RWPE2 (cell line): ENCODE measurements around the gene OR6C2.

Experiments
- ATAC-seq: fragments of 200-7000 bp; cut with Tn5 transposase; 3 replicates; pipeline ENCODE4 v1.9.1; 2021; ENCODE audit warnings: low read depth
- DNase-seq: peaks from one replicate; pipeline ENCODE4 v3.0.0-alpha.2; 2020; ENCODE audit warnings: low spot score
- H3K27ac ChIP-seq: fragments of 450-650 bp; 2 replicates; pipeline ENCODE4 v1.5.1; 2017; ENCODE audit warnings: mild to moderate bottlenecking; ENCODE audit not compliant: poor library complexity, severe bottlenecking
- H3K27me3 ChIP-seq: fragments of 250-450 bp; sonication (Bioruptor Pico); 2 replicates; pipeline ENCODE4 v1.5.1; 2021; ENCODE audit warnings: mild to moderate bottlenecking, moderate library complexity; ENCODE audit not compliant: insufficient read depth, poor library complexity, severe bottlenecking
- H3K36me3 ChIP-seq: fragments of 250-450 bp; sonication (Bioruptor Pico); 2 replicates; pipeline ENCODE4 v1.5.1; 2020; ENCODE audit warnings: low read depth, mild to moderate bottlenecking, moderate library complexity
- H3K4me1 ChIP-seq: fragments of 250-450 bp; sonication (Bioruptor Pico); 2 replicates; pipeline ENCODE4 v1.5.1; 2021; ENCODE audit warnings: mild to moderate bottlenecking, moderate library complexity; ENCODE audit not compliant: insufficient read depth, poor library complexity, severe bottlenecking
- H3K4me3 ChIP-seq: fragments of 250-450 bp; sonication (Bioruptor Pico); 2 replicates; pipeline ENCODE4 v1.5.1; 2021; ENCODE audit warnings: mild to moderate bottlenecking, moderate library complexity; ENCODE audit not compliant: severe bottlenecking
- H3K9me3 ChIP-seq: fragments of 250-450 bp; sonication (Bioruptor Pico); 2 replicates; pipeline ENCODE4 v1.5.1; 2021; ENCODE audit warnings: mild to moderate bottlenecking, moderate library complexity; ENCODE audit not compliant: severe bottlenecking
- TF ChIP-seq, protein P1 (sequence below): fragments of 450-650 bp; IDR thresholded peaks from one replicate; pipeline ENCODE4 v1.5.1; 2017; ENCODE audit warnings: mild to moderate bottlenecking, moderate library complexity; ENCODE audit not compliant: poor library complexity, severe bottlenecking

The OR6C2 gene

GRCh38 chr12:55495490-55495889 is 51.6 kb downstream of the OR6C2 start:
- ATAC-seq (no peak), DNase-seq (no peak)
- Histone ChIP-seq H3K27ac (no peak overlapping the region), H3K27me3 (peaks cover 7% of the 10 kb centered on the region), H3K4me3 (no peak overlapping the region), H3K9me3 (no peaks in the 10 kb centered on the region), H3K36me3 (no peaks in the 10 kb centered on the region), H3K4me1 (no peaks in the 10 kb centered on the region)
- TF ChIP-seq, protein P1, sequence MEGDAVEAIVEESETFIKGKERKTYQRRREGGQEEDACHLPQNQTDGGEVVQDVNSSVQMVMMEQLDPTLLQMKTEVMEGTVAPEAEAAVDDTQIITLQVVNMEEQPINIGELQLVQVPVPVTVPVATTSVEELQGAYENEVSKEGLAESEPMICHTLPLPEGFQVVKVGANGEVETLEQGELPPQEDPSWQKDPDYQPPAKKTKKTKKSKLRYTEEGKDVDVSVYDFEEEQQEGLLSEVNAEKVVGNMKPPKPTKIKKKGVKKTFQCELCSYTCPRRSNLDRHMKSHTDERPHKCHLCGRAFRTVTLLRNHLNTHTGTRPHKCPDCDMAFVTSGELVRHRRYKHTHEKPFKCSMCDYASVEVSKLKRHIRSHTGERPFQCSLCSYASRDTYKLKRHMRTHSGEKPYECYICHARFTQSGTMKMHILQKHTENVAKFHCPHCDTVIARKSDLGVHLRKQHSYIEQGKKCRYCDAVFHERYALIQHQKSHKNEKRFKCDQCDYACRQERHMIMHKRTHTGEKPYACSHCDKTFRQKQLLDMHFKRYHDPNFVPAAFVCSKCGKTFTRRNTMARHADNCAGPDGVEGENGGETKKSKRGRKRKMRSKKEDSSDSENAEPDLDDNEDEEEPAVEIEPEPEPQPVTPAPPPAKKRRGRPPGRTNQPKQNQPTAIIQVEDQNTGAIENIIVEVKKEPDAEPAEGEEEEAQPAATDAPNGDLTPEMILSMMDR: no peak

DNA sequence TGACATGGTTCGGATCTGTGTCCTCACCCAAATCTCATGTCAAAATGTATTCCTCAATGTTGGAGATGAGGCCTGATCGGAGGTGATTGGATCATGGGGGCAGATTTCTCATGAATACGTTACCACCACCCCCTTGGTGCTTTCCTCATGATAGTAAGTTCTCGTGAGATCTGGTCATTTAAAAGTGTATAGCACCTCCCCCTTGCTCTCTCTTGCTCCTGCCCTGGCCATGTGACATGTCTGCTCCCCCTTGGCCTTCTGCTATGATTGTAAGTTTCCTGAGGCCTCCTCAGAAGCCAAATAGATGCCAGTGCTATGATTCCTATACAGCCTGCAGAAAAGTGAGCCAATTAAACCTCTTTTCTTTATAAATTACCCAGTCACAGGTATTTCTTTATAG is 55.4 kb downstream of the OR6C2 start:
- Histone ChIP-seq H3K36me3 (no peaks in the 10 kb centered on the region), H3K4me1 (no peaks in the 10 kb centered on the region), H3K27ac (no peak overlapping the region), H3K4me3 (no peak overlapping the region), H3K27me3 (peaks cover 16% of the 10 kb centered on the region), H3K9me3 (no peaks in the 10 kb centered on the region)
- TF ChIP-seq, protein P1: no peak
- no peak for DNase-seq
- ATAC-seq: no peak

GRCh38 chr12:55499810-55500252 is 56.0 kb downstream of the OR6C2 start:
- no peak overlapping the region for H3K27ac ChIP-seq
- no peaks in the 10 kb centered on the region for H3K9me3 ChIP-seq
- H3K36me3 ChIP-seq: no peaks in the 10 kb centered on the region
- no peak for ATAC-seq
- H3K4me1 ChIP-seq: no peaks in the 10 kb centered on the region
- H3K4me3 ChIP-seq: no peak overlapping the region
- DNase-seq: no peak
- TF ChIP-seq, protein P1: no peak
- H3K27me3 ChIP-seq: peaks cover 16% of the 10 kb centered on the region

- Histone ChIP-seq H3K4me3 (no peak overlapping the region), H3K27ac (no peak overlapping the region), H3K27me3 (peaks cover 16% of the 10 kb centered on the region), H3K9me3 (no peaks in the 10 kb centered on the region), H3K36me3 (no peaks in the 10 kb centered on the region), H3K4me1 (no peaks in the 10 kb centered on the region)
- TF ChIP-seq, protein P1: no peak
- no peak for DNase-seq
- ATAC-seq: no peak
These were observed 57.7 kb downstream of the OR6C2 start for GRCh38 chr12:55501601-55502000.
